ENCODE measurements around the gene TMEM30B. TPM values are rescaled to one million over a fixed set of nuclear protein-coding genes. Genes with fewer than 3 reads are reported as not detected.
A peak's percentile ranks its signal among the peaks of the same experiment; 100 is the strongest.

The TMEM30B gene
- total and polyA plus RNA-seq, 10 of the 15 experiments (the other 5 are each of a cell fraction or from before 2014, with no cell fraction given): 0.10 TPM; not detected in 9

DNA sequence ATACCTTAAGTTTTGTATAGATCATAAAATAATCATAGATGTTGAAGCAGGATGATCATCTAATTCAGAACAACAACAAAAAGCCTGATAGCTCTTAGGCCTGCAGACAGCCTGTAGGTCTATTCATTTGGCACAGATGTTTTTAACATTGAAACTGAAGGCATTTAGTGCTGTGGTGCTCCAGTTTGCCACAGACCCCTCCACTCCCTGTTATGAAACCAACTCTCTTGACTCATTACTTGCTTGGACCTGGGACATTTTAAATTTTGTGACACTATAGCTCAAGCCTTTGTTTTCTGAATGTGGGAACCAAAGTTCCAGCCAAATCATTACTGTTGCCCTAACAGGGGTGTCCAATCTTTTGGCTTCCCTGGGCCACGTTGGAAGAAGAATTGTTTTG lies 49.4 kb upstream of the TMEM30B start:
- 0 out of 2 replicates have a peak, but pooled peaks have one; percentile 58 for TF ChIP-seq SMARCA5 (IDR thresholded peaks at IDR 0.05)
- TF ChIP-seq, protein P1, sequence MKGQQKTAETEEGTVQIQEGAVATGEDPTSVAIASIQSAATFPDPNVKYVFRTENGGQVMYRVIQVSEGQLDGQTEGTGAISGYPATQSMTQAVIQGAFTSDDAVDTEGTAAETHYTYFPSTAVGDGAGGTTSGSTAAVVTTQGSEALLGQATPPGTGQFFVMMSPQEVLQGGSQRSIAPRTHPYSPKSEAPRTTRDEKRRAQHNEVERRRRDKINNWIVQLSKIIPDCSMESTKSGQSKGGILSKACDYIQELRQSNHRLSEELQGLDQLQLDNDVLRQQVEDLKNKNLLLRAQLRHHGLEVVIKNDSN (IDR thresholded peaks at IDR 0.05; ENCODE audit: borderline replicate concordance, extremely low read length, insufficient read depth, low read depth, low read length): no peak
- TF ChIP-seq IKZF2 (IDR thresholded peaks at IDR 0.05): peak; percentile 10 to 25; a peak in 1 of 4 replicates
- TF ChIP-seq MLLT1 (IDR thresholded peaks at IDR 0.05): 0 out of 2 replicates have a peak, but pooled peaks have one; percentile 36
- TF ChIP-seq BCL11A (IDR thresholded peaks at IDR 0.05; ENCODE audit: low read depth, low read length): peak; percentile 15; the same call in 1 of the 2 replicates
- no peak for TF ChIP-seq DPF2 (IDR thresholded peaks at IDR 0.05)
- peak; percentile 57 for TF ChIP-seq RUNX3 (IDR thresholded peaks at IDR 0.05; ENCODE audit: low read length)
- no peak for TF ChIP-seq IRF5 (IDR thresholded peaks at IDR 0.05; ENCODE audit: borderline replicate concordance)
- WGBS (ENCODE audit: insufficient coverage, insufficient replicate concordance, low lambda C conversion rate, missing lambda C conversion rate): 82% methylated on average over 1 of the region's 1 CpG

More for the DNA sequence above, 49.4 kb upstream of the TMEM30B start:
- intact Hi-C loops (cut with micrococcal nuclease; ENCODE audit: unreplicated experiment): no loop called here
- Histone ChIP-seq H4K20me1 (ENCODE audit: control insufficient read depth, insufficient read depth) (no peaks in the 10 kb centered on the region), H3K4me1 (ENCODE audit: control insufficient read depth, insufficient read depth, low read length) (peaks cover 28% of the 10 kb centered on the region), H3K79me2 (ENCODE audit: control insufficient read depth, insufficient read depth, low read length) (peaks cover 92% of the 10 kb centered on the region), H3K9ac (ENCODE audit: control insufficient read depth, insufficient read depth, low read length) (no peak overlapping the region), H3K4me3 (peak overlapping the region; percentile 39; the same call in 1 of the 2 replicates), H3K4me2 (ENCODE audit: control insufficient read depth, insufficient read depth) (peak overlapping the region; percentile 71), H3K27ac (ENCODE audit: control insufficient read depth, insufficient read depth) (peak overlapping the region; percentile 82), H3K9me3 (replicated peaks; ENCODE audit: control insufficient read depth, insufficient read depth, low read length) (peaks cover 5% of the 10 kb centered on the region; the same call in 1 of the 3 replicates), H3K36me3 (ENCODE audit: control insufficient read depth in 2 of 2, insufficient read depth in 2 of 2, low read length in 1 of 2) (no peaks in the 10 kb centered on the region), H3K27me3 (replicated peaks in 1 of 2; ENCODE audit: control insufficient read depth in 2 of 2, insufficient read depth in 2 of 2, low read length in 1 of 2) (no peaks in the 10 kb centered on the region), H2AFZ (ENCODE audit: control insufficient read depth, low read depth, low read length) (no peak overlapping the region)
- POLR2A ChIA-PET: interaction anchor here (0.6 to 8.0 kb wide), 10 partner anchors 8 to 371 kb away, joined by 3 to 74 read pairs (median 6); partner anchors contain the start of gene PRKCH
- RAD21 ChIA-PET (ENCODE audit: unreplicated experiment): interaction anchor here (1.0 to 7.4 kb wide), 11 partner anchors 9 to 73 kb away, joined by 3 to 61 read pairs (median 5); no protein-coding TSS in a partner anchor
- DNase-seq (ENCODE audit: low read depth, low spot score): no peak
- in situ Hi-C loops (cut with MboI): no loop called here
- ATAC-seq: peak; percentile 73
- no TSS peak for BruUV-seq (replicated peaks)
- CTCF ChIA-PET: interaction anchor here (0.7 to 1.3 kb wide), 5 partner anchors 10 to 58 kb away, joined by 3 to 4 read pairs (median 3); no protein-coding TSS in a partner anchor
- peak; percentile 78 for FAIRE-seq
- SMC1A ChIA-PET (ENCODE audit: uncharacterized antibody, unreplicated experiment): interaction anchor here (0.7 to 5.5 kb wide), 20 partner anchors 8 to 110 kb away, joined by 3 to 61 read pairs (median 4); no protein-coding TSS in a partner anchor
